Stimulated activated CD8-positive, alpha-beta memory T cell treated with anti-CD3 and anti-CD28 coated beads, Interleukin-12 subunit alpha, Interleukin-12 subunit beta, amount 100 ng/mL, for 4 hours (primary cell): Measurements from ENCODE around the gene SPESP1.
A peak's percentile ranks its signal among the peaks of the same experiment; 100 is the strongest.

Experiments
- DNase-seq: peaks from one replicate; pipeline ENCODE4 v3.0.0-alpha.2; 2020; ENCODE audit warnings: low read depth

Gene SPESP1

DNA sequence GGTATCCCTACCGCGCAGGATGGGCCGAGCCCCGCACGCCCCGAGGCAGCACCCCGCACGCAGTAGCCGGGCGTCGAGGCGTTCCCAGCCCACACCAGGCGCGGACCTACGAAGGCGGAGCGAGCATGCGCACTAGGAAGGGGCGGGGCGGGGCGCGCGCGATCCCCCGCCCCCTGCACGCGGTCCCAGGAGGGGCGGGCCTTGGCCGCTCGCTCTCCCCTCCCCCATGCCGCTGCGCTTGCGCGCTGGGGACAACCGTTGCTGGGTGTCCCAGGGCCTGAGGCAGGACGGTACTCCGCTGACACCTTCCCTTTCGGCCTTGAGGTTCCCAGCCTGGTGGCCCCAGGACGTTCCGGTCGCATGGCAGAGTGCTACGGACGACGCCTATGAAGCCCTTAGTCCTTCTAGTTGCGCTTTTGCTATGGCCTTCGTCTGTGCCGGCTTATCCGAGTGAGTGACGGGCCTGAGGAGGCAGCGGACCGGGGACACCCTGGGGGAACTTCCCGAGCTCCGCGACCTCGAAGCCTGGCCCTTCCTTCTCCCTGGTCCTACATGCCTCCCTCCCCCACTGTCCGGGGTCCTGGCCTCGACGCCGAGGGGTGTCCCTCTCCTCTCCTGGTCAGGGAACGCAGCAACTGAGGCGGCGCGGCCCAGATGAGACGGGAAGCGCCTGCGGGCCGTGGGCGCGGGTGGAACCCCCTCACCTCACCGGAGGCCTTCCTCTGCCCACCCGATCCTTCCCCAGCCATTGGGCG is at the start of gene SPESP1:
SPESP1 (plus strand) TSS at position 258 of the 755 bp plus-strand sequence; CDS start at position 387, 129 bp downstream.
- peak; percentile 7 for DNase-seq

DNA sequence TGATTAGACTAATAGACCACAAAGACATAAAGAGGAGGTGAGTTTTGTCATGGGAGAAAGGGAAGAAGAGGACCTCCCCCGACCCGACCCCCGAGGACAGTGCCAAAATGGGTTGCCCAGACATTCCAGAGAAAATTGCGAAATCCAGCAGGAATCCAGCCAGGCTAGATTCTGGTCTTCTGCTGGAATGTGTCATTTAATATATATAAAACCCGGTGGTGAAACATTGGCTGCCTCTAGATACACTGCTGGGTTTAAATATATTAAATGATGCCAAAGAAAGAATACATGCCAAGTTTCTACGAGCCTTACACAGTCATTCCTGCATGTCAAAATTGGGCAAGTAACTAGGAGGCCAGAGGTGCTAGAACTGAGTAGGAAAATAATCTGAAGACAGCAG is 45.3 kb upstream of the SPESP1 start:
- no peak for DNase-seq

DNA sequence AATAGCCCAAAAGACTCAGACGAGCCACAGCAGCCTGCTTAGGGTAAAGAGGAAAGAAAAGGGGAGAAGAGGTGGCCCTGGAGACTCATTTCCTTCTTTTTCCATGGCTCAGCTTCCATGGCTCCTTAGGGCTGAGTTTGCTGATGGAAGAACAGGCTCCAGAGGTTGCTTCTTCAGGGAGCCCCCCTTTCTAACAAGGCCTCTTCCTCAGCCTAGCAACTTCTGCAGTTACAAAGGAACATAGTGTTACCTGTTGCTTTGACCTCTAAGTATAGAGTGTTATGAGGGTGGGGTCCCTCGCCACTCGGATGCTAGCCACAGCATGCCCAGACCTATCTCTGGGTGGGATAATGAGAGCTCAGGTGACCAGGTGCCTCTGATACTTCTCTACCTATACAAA is 43.2 kb upstream of the SPESP1 start:
- no peak for DNase-seq

DNA sequence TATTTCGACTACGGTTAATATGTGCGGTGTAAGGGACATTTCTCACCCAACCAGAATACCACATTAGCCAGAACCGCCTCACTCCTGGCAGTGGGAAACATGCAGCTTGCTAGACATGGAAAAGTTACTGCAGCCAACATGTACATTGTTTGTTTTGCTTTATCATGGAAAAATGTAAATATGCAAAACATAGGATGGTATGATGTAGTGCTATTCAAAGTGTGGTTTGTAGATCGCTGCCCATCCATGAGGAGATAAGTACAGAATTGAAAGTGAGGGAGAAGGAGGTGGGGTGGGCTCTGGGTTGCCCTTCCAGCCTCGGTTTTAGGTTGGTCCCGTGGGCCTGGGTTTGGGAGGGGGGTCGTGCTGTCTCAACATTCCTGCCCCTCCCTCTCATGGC is 42.5 kb upstream of the SPESP1 start:
- DNase-seq: no peak

DNA sequence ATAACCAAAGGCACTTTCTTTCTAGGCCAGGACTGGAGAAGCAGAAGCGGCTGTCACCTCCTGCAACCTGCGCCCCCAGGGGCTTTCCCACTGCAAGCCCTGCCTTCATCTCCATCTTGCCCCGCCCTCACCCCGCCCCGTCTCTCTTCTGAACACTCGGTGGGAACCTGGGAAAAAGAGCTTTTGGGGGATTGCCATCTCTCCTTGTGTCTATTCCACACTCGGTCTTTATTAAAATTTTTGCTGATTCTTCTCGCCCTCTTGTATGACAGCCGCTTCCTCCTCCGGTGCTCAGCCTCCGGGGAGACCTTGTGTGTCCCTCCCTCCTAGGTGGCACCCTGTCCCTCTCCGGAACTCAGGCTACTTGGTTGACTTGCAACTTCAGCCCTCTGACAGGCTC is 41.9 kb upstream of the SPESP1 start:
- DNase-seq: no peak

DNA sequence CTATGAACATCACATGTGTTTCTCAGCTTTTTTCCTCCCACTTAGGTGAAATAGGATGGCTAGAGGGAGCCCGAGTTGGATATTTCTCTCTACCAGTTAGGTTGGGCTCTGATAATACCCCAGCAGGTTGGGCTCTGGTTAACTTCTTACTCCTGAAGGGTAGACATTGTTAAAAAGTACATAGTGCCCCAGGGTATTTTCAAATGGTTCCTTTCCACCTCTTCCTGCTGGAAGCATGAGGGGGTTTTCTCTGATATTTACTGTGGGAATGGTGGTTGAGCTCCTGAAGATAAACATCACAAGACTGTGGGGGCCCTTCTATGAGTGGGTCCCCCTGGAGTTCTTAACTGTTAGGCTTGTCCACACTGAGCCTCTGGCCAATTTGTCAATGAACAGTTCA is 36.1 kb upstream of the SPESP1 start:
- DNase-seq: no peak

DNA sequence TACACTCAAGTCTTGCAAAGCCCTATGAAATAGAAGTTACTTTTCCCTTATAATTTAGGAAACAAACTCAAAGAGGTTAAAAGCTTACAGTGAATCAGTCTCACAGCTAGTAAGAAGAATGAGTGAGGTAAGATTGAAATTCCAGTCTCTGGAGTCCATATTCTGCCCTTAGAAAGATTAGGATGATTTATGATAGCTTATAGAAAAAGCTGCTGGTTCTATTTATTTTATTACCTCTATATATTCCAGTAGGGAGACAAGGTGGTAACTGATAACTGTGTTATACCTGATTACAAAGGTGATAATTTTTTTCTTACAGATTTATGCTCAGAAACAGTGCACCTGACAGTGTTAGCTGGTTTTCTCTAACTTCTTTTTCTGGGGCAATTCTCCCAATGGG is 34.1 kb upstream of the SPESP1 start:
- DNase-seq: no peak

DNA sequence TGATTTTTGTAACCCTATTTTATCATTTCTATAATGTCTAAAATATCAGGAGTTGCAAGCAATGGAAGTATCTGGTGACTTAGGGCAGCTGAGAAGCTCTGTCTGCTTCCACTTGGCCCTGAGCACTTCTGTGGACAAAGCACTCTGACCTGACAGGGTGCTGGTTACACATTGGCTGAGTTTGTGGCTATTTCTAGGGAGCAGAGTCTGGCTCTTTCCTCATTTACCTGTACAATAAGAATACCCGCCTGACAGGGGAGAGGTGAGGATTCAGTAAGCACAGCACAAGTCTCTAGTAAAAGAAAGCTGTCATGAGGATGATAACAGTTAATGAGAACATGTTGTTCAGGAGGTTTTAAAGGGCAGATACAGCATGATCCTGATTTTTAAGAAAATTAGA is 33.3 kb upstream of the SPESP1 start:
- DNase-seq: no peak

DNA sequence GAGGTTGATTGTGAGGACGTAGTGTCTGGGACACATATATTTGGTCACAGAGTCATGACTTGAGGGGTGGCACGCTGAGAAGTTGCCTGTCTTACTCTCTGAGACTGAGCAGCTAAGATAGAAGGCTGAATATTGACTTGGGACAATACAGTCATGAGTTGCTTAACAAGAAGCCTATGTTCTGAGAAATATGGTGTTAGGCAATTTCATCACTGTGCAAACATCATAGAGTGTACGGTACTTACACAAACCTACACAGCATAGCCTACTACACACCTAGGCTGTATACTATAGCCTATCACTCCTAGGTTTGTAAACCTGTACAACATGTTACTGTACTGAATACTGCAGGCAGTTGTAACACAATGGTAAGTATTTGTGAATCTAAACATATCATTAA is 30.3 kb upstream of the SPESP1 start:
- DNase-seq: no peak

DNA sequence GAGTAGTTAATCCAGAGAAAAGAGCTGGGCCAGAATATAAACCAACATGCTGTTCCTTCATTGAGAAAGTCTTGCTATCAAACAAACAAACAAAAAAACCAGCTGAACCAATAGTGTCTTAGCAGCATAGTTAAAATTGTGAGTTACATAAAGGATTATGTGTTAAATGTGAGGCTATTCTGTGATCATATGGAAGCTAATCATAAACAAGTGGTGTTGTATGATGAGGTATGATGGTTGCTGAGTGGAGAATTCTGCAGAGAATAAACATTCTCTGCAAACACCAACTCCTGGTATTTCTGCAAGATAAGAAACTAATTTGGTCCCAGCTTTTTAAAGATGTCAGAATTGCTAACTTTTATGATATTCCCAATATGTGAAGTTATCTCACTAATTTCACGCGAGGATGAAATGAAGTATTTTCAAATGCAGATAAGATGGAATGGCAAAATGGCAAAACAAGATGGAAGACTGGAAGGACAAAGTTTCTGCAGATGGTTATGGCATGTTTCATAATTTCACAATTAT is 22.9 kb upstream of the SPESP1 start:
- no peak for DNase-seq

DNA sequence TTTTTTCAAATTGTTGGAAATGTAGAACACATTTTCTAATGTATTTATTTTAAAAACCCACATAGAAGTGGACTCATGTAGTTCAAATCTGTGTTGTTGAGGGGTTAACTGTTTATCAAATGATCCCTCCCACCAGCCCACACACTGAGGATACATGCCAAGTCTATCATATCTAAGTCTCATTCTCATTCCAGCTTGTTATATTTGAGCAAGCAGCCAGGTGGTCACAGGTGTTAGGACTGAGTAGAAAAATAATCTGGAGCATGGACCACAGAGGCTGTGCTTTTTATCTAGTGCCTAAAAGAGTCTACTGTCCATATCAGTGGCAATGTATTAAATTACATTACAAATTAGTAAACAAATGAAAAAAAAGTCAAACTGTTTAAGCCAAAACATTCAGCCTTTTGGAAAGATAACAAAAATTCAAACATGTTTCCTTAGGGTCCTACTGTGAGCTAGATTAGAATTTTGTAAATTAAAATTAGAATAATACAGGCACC is 20.7 kb upstream of the SPESP1 start:
- DNase-seq: no peak

DNA sequence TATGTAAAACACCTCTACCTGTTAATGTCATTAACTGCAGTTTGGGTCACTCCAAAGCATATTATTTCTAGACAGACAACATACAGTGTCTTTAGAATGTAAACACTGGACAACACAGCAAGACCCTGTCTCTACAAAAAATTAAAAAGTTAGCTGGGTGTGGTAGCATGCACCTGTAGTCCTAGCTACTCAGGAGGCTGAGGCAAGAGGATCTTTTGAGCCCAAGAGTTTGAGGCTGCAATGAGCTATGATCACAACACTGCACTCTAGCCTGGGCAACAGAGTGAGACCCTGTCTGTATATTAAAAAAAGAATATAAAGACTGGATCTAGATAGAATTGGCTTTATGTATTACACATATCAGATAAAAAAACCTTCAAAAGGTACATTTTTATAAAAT is 20.0 kb upstream of the SPESP1 start:
- no peak for DNase-seq

DNA sequence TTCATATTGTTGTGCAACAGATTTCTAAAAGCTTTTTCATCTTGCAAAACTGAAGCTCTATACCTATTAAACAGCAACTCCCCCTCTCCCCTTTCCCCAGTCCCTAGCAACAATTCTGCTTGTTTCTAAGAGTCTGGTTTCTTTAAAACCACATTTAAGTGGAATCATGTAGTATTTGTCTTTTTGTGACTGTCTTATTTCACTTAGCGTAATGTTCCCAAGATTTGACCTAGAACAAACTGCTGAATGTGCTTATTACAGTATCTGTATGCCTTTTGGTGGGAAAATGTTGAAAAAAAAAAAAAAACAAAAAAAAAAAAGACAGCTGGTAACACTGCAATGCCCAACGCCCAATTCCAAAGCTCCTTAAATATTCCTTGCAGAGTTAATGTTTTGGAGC is 19.5 kb upstream of the SPESP1 start:
- DNase-seq: no peak

DNA sequence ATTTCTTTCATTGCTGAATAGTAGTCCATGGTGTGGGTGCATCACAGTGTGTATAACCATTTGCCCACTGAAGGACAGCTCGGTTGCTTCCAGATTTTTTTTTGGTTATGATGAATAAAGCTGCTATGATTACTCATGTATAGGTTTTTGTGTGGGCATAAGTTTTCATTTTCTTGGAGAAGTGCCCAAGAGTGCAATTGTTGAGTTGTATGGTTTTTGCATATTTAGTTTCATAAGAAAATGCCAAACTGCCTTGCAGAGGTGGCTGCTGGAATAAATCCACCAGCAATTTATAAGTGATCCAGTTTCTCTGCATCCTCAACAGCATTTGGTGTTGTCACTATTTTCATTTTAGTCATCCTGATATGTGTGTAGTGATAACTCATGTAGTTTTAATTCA is 8.4 kb upstream of the SPESP1 start:
- no peak for DNase-seq

DNA sequence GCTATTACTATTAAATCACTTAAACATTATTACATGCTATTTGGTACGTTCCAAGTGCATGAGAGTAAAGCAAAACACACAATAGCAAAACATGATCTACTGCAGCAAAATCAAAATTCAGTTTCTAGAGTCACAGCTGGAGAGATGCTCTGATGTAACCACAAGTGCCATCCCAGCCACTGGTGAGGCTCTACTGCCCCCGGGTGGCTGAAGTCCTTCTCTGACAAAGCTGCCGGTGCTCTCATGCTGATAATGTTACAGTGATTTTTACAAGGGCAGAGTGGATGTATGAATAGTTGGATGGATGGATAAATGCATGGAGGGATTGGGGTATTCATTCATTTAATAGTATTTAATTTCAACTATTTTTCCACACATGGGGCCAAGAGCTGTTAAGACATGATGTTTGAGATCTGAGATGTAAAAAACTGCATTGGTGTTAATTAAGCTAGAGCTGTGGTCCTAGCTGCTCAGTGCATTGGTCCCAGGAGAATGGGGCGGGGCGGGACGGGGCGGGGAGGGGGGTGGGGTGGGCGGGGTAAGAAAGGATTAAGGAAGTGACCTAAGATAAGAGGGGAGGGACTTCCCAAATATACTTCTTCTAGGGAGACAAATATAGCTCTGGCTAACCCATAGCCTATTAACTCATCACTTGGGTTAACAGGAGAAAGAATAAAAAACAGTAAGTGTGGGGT is 5.3 kb upstream of the SPESP1 start:
- DNase-seq: no peak

DNA sequence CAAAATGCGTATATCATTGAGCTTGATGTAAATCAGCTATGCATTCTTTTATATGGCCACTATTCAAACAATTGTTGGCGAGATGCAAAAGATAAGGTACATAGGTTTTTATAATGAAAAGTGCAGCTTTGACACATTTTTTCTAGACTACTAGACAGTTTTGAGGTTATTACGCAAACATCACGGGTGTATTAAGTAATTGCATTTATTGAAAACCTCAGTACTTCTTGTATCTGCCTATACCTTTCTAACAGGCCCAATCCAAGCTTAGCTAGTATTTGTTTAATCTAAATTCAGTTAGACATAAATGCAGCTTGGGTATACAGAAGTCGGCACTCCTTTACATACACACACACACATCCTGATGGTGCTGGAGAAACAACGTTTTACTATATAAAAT is 2.7 kb downstream of the SPESP1 start:
- no peak for DNase-seq

DNA sequence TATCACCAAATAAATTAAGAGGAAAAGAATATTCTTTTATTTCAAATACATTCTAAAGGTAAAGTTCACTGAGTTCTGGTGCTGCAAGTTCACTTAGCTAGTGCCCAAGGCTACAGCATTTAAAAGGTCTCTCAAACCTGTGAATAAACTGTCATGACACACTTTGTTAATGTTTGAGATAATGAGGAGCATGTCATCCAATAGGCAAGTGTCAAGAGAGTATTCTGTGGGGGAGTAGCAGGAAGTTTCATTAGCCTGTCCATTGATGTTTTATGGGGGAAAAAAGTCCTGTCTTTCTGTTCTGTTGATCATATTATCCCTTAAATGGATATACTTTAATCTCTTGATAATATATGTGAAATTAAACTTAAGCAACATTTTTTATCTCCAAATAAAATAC is 4.0 kb downstream of the SPESP1 start:
- DNase-seq: no peak

DNA sequence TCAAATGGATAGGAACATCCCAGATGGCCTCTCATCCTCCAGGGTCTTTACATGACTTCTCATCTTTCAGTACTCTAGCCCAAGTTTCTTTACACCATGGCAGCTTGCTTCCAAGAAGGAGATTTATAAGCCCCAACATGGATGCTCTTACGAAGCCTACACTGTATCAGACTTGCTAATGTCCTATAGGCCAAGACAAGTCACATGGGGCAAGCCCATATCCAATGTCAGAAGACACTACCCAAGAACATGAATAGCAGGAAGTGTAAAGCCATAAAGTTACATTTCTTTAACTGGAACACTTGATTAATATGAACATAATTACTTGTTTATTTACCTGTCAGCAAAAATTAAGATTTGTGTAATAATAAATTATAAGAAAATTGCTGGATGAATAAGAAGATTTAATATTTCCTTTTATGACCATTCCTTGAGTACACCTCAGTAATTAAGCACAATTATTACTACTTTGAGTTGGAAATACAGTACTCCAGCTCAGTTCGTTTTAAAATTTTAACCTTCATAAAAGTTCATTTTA is 5.1 kb downstream of the SPESP1 start:
- no peak for DNase-seq

DNA sequence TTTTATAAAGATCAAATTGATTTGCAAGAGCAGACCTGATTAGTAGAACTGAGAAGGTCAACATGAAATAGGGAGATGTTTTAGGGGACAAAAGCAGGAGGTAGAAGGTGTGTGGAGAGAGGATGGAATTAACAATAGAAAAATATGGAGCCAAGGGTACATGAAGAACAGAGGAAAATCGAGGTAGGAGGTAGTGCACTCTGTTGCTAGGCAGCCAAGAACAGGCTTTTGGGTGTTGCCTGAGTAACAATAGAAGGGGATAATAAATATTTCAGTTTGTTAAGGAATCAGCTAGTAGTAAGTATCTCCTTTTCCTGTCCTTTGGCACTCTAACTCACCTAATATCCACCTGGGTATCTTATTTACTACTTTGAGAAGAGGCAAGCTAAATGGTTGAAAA is 9.2 kb downstream of the SPESP1 start:
- DNase-seq: no peak

DNA sequence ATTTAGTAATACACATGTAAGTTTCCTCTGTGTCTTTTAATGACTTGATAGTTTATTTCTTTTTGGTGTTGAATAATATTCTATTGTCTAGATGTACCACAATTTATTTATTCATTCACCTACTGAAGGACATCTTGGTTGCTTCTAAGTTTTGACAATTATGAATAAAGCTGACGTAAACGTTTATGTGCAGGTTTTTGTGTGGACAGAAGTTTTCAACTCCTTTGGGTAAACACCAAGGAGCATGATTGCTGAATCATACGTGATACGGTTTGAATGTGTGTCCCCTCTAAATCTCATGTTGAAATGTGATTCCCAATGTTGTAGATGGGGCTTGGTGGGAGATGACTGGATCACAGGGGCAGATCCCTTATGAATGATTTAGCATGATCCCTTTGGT is 21.5 kb downstream of the SPESP1 start:
- no peak for DNase-seq

DNA sequence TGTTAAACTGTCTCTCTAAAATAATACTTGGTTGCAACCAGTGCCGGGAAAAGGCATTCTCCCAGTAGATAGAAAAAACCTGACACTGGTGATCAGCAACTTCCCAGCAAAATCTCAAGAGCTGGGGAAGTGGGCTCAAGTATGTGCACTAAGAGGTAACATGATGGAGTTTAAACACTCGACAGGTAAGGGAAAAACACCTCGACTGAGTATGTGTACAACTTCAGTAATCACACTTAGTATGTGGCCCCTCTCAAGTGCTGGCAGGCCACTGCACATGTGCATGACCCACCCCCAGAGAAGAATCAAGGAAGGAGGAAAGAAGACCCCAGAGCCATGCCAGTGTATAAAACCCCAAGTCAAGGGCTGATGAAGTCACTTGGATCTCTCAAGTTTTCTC is 27.4 kb downstream of the SPESP1 start:
- DNase-seq: no peak

DNA sequence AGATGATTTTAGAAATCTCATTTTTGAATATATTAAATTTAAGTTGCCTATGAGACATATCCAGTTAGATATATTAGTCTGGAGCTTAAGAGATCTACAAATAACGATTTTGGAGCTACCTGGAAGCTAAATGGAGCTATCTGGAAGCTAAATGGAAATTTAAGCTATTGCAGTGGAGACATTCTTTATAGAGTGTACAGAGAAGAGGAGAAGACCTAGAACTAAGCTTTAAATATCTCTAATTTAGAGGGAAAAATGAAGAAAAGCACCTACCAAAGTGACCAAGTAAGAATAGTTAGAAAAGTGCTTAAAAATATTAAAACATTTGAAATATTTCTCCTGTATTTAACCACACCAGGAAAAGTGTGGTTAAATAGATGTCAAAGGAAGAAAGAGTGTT is 28.3 kb downstream of the SPESP1 start:
- no peak for DNase-seq

DNA sequence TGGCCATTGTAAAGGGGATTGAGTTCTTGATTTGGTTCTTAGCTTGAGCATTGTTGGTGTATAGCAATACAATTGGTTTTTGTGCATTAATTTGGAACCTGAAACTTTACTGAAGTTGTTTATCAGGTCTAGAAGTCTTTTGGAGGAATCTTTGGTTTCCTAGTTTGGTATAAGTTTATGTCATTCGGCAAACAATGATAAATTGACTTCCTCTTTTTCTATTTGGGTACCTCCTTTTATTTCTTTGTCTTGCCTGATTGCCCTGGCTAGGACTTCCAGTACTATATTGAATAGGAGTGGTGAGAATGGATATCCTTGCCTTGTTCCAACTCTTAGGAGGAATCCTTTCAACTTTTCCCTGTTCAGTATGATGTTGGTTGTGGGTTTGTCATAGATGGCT is 32.1 kb downstream of the SPESP1 start:
- DNase-seq: no peak
